HEK293T (cell line): Measurements from ENCODE around the gene POU5F1.
"Not testable (repeated sequence)": the region's sequence is repeated elsewhere in the genome, so short reads cannot be mapped to it uniquely, and the experiment has no call there.

Experiments
- CTCF ChIA-PET: fragments of 350-600 bp; formaldehyde crosslinking; extraction: SDS; loops from one replicate; lab custom pipeline; 2021; ENCODE audit warnings: antibody characterized with exemption, inconsistent platforms; lab: Yijun Ruan, JAX
- POLR2A ChIA-PET: fragments of 350-600 bp; formaldehyde crosslinking; extraction: SDS; loops from one replicate; lab custom pipeline; 2020; ENCODE audit warnings: antibody characterized with exemption, inconsistent platforms; lab: Yijun Ruan, JAX
- DNase-seq: peaks from one replicate; pipeline ENCODE4 v3.0.0; 2012; ENCODE audit warnings: mixed read lengths; ENCODE audit errors: extremely low spot score
- ARNT ChIP-seq: fragments of 450-650 bp; IDR thresholded peaks from 2 replicates; pipeline ENCODE4 v1.6.1; 2017; ENCODE audit warnings: mild to moderate bottlenecking
- BHLHE40 ChIP-seq: fragments of 450-650 bp; IDR thresholded peaks from 2 replicates; pipeline ENCODE4 v1.6.1; 2016; ENCODE audit warnings: mild to moderate bottlenecking, moderate library complexity, borderline replicate concordance
- CTBP1 ChIP-seq: fragments of 450-650 bp; IDR thresholded peaks from 2 replicates; pipeline ENCODE4 v1.6.1; 2016; ENCODE audit warnings: borderline replicate concordance
- ELF4 ChIP-seq: fragments of 450-650 bp; IDR thresholded peaks from 2 replicates; pipeline ENCODE4 v1.6.1; 2017; ENCODE audit warnings: antibody characterized with exemption
- FOXA1 ChIP-seq: fragments of 450-650 bp; IDR thresholded peaks from 2 replicates; pipeline ENCODE4 v1.6.1; 2016; ENCODE audit warnings: mild to moderate bottlenecking
- FOXK2 ChIP-seq: fragments of 450-650 bp; IDR thresholded peaks from 2 replicates; pipeline ENCODE4 v1.6.1; 2016; ENCODE audit warnings: mild to moderate bottlenecking
- FOXM1 ChIP-seq: fragments of 450-650 bp; IDR thresholded peaks from 2 replicates; pipeline ENCODE4 v1.6.1; 2017; ENCODE audit warnings: mild to moderate bottlenecking, borderline replicate concordance
- HDGF ChIP-seq: fragments of 450-650 bp; IDR thresholded peaks from 2 replicates; pipeline ENCODE4 v1.6.1; 2017; ENCODE audit warnings: antibody characterized with exemption, borderline replicate concordance
- L3MBTL2 ChIP-seq: fragments of 450-650 bp; conservative IDR thresholded peaks from 2 replicates; pipeline ENCODE4 v1.6.1; 2016; ENCODE audit warnings: mild to moderate bottlenecking
- LEF1 ChIP-seq: fragments of 450-650 bp; IDR thresholded peaks from 2 replicates; pipeline ENCODE4 v1.6.1; 2017; ENCODE audit warnings: mild to moderate bottlenecking, borderline replicate concordance
- NFRKB ChIP-seq: fragments of 450-650 bp; IDR thresholded peaks from 2 replicates; pipeline ENCODE4 v1.6.1; 2016; ENCODE audit warnings: mild to moderate bottlenecking, moderate library complexity
- SP1 ChIP-seq: fragments of 450-650 bp; IDR thresholded peaks from 2 replicates; pipeline ENCODE4 v1.6.1; 2017
- SUZ12 ChIP-seq: fragments of 450-650 bp; IDR thresholded peaks from 2 replicates; pipeline ENCODE4 v1.6.1; 2016; ENCODE audit warnings: mild to moderate bottlenecking
- TARDBP ChIP-seq: fragments of 450-650 bp; IDR thresholded peaks from 2 replicates; pipeline ENCODE4 v1.6.1; 2016
- ZNF384 ChIP-seq: fragments of 450-650 bp; IDR thresholded peaks from 2 replicates; pipeline ENCODE4 v1.6.1; 2016
- TF ChIP-seq, protein P1 (sequence below): fragments of 450-650 bp; IDR thresholded peaks from 2 replicates; pipeline ENCODE4 v1.6.1; 2016

Gene POU5F1

DNA sequence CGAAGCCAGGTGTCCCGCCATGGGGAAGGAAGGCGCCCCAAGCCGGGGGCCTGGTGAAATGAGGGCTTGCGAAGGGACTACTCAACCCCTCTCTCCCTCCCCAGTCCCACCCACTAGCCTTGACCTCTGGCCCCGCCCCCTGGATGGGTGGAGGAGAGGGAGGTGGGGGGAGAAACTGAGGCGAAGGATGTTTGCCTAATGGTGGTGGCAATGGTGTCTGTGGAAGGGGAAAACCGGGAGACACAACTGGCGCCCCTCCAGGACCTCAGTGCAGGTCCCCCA, at the start of gene POU5F1:
Gene POU5F1 (minus strand): TSS at position 83 of the 282 bp plus-strand sequence. CDS start 62 bp downstream, at position 21.
- POLR2A ChIA-PET: no interaction called here
- CTCF ChIA-PET: no interaction called here
- no peak for DNase-seq
- TF ChIP-seq, protein P1, sequence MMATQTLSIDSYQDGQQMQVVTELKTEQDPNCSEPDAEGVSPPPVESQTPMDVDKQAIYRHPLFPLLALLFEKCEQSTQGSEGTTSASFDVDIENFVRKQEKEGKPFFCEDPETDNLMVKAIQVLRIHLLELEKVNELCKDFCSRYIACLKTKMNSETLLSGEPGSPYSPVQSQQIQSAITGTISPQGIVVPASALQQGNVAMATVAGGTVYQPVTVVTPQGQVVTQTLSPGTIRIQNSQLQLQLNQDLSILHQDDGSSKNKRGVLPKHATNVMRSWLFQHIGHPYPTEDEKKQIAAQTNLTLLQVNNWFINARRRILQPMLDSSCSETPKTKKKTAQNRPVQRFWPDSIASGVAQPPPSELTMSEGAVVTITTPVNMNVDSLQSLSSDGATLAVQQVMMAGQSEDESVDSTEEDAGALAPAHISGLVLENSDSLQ: no peak
- no peak for TF ChIP-seq ZNF384
- TF ChIP-seq ELF4: no peak
- TF ChIP-seq SP1: no peak
- no peak for TF ChIP-seq FOXA1
- TF ChIP-seq ARNT: no peak
- no peak for TF ChIP-seq BHLHE40
- TF ChIP-seq HDGF: no peak
- TF ChIP-seq LEF1: no peak
- TF ChIP-seq FOXK2: no peak
- no peak for TF ChIP-seq TARDBP
- no peak for TF ChIP-seq NFRKB

DNA sequence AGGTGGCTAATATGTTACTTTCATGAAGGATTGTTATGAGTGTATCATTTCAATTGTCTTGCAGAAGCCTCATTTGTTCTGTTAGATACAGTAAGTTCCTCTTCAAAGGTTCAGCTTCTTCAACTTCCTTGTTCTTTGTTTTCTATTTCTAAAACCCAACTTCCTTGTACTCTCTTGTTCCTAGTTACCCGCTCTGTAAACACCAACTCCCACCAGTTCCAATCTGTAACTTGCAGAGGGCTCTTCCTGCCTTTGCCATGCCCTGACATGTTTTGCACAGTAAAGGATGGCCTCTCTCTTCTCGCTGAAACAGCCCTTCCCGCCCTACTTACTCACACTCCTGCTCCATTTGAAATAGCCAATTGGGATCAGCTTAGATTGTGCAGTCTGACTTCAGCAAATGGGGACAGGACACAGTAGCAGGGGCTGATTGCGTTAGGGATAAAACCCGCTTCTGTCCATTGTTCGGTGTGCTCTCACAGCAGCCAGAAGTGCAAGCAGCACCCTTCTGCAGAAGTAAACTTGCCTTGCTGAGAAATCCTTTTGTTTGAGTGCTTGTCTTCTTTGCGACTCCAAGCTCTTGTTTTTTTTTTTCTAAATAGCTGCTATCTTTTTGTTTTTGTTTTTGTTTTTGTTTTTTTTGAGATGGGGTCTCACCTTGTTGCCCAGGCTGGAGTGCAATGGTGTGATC, 45.9 kb upstream of the POU5F1 start:
- TF ChIP-seq FOXA1: no peak
- TF ChIP-seq, protein P1: no peak
- no peak for TF ChIP-seq SUZ12
- no peak for TF ChIP-seq ARNT
- no peak for TF ChIP-seq CTBP1
- TF ChIP-seq LEF1: no peak
- TF ChIP-seq L3MBTL2: no peak
- TF ChIP-seq TARDBP: no peak
- no peak for TF ChIP-seq NFRKB
- no peak for TF ChIP-seq FOXM1
- no peak for TF ChIP-seq SP1
- no peak for TF ChIP-seq ZNF384
- TF ChIP-seq BHLHE40: no peak
- TF ChIP-seq ELF4: no peak
- no peak for TF ChIP-seq FOXK2
- TF ChIP-seq HDGF: no peak
- ChIA-PET POLR2A (no interaction called here), CTCF (no interaction called here)
- DNase-seq: no peak

DNA sequence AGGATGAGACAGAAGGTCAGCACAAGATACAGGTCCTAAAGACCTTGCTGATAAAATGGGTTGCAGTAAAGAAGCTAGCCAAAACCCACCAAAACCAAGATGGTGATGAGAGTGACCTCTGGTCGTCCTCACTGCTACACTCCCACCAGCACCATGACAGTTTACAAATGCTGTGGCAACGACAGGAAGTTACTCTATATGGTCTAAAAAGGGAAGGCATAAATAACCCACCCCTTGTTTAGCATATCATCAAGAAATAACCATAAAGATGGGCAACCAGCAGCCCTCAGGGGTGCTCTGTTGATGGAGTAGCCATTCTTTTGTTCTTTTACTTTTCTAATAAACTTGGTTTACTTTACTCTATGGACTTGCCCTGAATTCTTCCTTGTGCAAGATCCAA, 44.7 kb upstream of the POU5F1 start:
- POLR2A ChIA-PET, CTCF ChIA-PET, DNase-seq: not testable (repeated sequence)

DNA sequence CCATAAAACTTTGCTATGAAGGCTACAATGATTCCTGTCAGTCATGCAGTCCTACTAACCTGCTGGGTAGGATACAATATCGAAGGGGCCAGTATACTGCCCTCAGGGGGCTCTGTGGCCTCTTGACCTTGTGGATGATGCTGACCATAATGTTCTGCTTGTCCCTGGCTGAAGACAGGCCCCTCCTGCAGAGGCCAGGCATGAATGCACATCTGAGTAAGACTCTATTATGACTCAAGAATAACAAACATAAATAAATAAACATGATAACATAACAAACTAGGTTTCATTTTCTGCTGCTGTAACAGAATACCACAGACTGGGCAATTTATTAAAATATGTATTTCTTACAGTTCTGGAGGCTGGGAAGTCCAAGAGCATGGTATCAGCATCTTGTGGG, 44.0 kb upstream of the POU5F1 start:
- ChIA-PET POLR2A (no interaction called here), CTCF (no interaction called here)
- TF ChIP-seq ZNF384: no peak
- no peak for TF ChIP-seq BHLHE40
- TF ChIP-seq TARDBP: no peak
- TF ChIP-seq NFRKB: no peak
- TF ChIP-seq HDGF: no peak
- no peak for TF ChIP-seq FOXM1
- no peak for TF ChIP-seq CTBP1
- no peak for DNase-seq

DNA sequence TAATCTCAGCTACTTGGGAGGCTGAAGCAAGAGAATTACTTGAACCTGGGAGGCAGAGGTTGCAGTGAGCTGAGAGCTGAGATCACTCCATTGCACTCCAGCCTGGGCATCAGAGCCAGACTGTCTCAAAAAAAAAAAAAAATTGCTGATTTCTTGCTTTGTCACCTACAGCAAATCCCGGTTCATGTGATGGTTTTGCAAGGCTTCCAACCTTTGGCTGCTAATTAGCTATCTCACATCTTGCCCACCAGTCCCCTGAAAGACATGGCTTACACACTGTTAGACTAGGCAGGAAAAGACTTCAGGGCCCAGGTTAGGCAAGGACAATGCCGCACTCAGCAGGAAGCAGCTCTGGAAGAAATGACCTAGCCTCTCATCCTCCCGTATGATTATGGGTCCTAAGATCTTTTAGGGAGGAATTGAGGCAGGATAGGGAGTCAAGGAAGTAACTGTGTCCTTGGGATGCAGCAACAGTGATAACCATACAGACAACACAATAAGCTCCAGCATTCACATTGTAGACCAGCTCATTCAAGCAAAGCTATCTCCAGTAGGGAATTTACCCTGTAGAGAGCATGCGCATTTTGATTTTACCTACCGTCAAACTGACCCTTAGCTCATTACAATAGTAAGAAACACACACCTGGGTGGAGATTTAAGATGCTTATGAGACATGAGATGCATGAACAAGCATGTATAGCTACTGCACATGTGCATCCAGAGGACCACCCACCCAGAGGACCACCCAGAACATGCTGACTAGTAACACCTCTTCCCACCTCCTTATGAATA, 40.5 kb upstream of the POU5F1 start:
- CTCF ChIA-PET: interaction anchor here (0.7 to 1.1 kb wide), 2 partner anchors 14 to 286 kb away, joined by 3 to 6 read pairs; no protein-coding TSS in a partner anchor
- TF ChIP-seq SP1 (no peak), FOXM1 (no peak), FOXK2 (no peak), L3MBTL2 (no peak), ELF4 (no peak), FOXA1 (no peak), BHLHE40 (no peak), SUZ12 (no peak), NFRKB (no peak), TARDBP (no peak)
- TF ChIP-seq, protein P1: no peak
- no peak for DNase-seq
- POLR2A ChIA-PET: no interaction called here

DNA sequence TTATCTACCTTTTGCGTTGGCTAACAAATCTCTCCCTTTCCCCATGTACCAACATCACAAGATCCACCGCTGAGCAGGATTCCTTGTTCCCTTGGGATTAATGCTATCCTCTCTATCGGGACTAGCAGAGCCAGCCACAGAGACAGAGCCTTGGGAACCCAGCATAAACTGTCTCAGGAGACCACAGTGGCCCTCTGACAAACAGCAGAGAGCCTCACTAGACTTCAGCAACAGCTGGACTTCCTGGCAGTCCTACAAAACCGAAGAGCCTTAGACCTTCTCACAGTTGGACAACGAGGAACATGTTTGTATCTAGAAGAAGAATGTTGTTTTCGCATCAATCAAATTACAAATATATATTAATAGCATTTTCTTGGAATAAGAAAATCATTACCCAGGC, 39.6 kb upstream of the POU5F1 start:
- ChIA-PET CTCF (interaction anchor here (0.7 to 1.1 kb wide), 2 partner anchors 13 to 287 kb away, joined by 3 to 6 read pairs; no protein-coding TSS in a partner anchor), POLR2A (no interaction called here)
- no peak for DNase-seq
- TF ChIP-seq ZNF384: no peak
- no peak for TF ChIP-seq L3MBTL2
